ENCODE data around the gene ERGIC1. TPM values are rescaled to one million over a fixed set of nuclear protein-coding genes. Genes with fewer than 3 reads are reported as not detected.

ERGIC1 gene
- total RNA-seq, 1 donor from 2014 or later: 79.4 TPM

- DNase-seq: no peak
- TF ChIP-seq CTCF (IDR thresholded peaks at IDR 0.05; ENCODE audit: borderline replicate concordance): no peak
- H3K4me3 ChIP-seq: no peak overlapping the region
- H3K9me3 ChIP-seq (replicated peaks): no peaks in the 10 kb centered on the region
- peaks cover 35% of the 10 kb centered on the region for H3K4me1 ChIP-seq
- H3K27me3 ChIP-seq (ENCODE audit: low read depth): no peaks in the 10 kb centered on the region
- peak overlapping the region; percentile 75 for H3K27ac ChIP-seq (replicated peaks)
- H3K36me3 ChIP-seq: peaks cover 29% of the 10 kb centered on the region
- intact Hi-C loops (cut with micrococcal nuclease): no loop called here
Measured at GRCh38 chr5:172943283-172943841, 109.3 kb downstream of the ERGIC1 start.

GRCh38 chr5:172943906-172944305 is 109.9 kb downstream of the ERGIC1 start:
- H3K9me3 ChIP-seq (replicated peaks): no peaks in the 10 kb centered on the region
- peak overlapping the region; percentile 75 for H3K27ac ChIP-seq (replicated peaks)
- intact Hi-C loops (cut with micrococcal nuclease): no loop called here
- H3K4me1 ChIP-seq: peaks cover 35% of the 10 kb centered on the region
- H3K4me3 ChIP-seq: no peak overlapping the region
- H3K36me3 ChIP-seq: peaks cover 29% of the 10 kb centered on the region
- no peak for TF ChIP-seq CTCF (IDR thresholded peaks at IDR 0.05; ENCODE audit: borderline replicate concordance)
- no peaks in the 10 kb centered on the region for H3K27me3 ChIP-seq (ENCODE audit: low read depth)
- DNase-seq: no peak

GRCh38 chr5:172944741-172945140 is 110.7 kb downstream of the ERGIC1 start:
- Histone ChIP-seq H3K9me3 (replicated peaks) (no peaks in the 10 kb centered on the region), H3K36me3 (peaks cover 29% of the 10 kb centered on the region), H3K27ac (replicated peaks) (peak overlapping the region; percentile 75), H3K4me1 (peaks cover 28% of the 10 kb centered on the region), H3K4me3 (no peak overlapping the region), H3K27me3 (ENCODE audit: low read depth) (no peaks in the 10 kb centered on the region)
- intact Hi-C loops (cut with micrococcal nuclease): no loop called here
- DNase-seq: no peak
- no peak for TF ChIP-seq CTCF (IDR thresholded peaks at IDR 0.05; ENCODE audit: borderline replicate concordance)

- no peaks in the 10 kb centered on the region for H3K27me3 ChIP-seq (ENCODE audit: low read depth)
- no peak overlapping the region for H3K27ac ChIP-seq (replicated peaks)
- no peak for DNase-seq
- TF ChIP-seq CTCF (IDR thresholded peaks at IDR 0.05; ENCODE audit: borderline replicate concordance): no peak
- H3K4me3 ChIP-seq: no peak overlapping the region
- peaks cover 24% of the 10 kb centered on the region for H3K4me1 ChIP-seq
- peaks cover 29% of the 10 kb centered on the region for H3K36me3 ChIP-seq
- no peaks in the 10 kb centered on the region for H3K9me3 ChIP-seq (replicated peaks)
- intact Hi-C loops (cut with micrococcal nuclease): no loop called here
Measured at GRCh38 chr5:172945151-172945550, 111.1 kb downstream of the ERGIC1 start.

GRCh38 chr5:172946146-172946545 is 112.1 kb downstream of the ERGIC1 start:
- intact Hi-C loops (cut with micrococcal nuclease): no loop called here
- TF ChIP-seq CTCF (IDR thresholded peaks at IDR 0.05; ENCODE audit: borderline replicate concordance): no peak

More at GRCh38 chr5:172946146-172946545, 112.1 kb downstream of the ERGIC1 start:
- H3K4me1 ChIP-seq: peaks cover 14% of the 10 kb centered on the region
- H3K9me3 ChIP-seq (replicated peaks): no peaks in the 10 kb centered on the region
- H3K36me3 ChIP-seq: peaks cover 38% of the 10 kb centered on the region
- DNase-seq: no peak
- no peak overlapping the region for H3K4me3 ChIP-seq
- no peaks in the 10 kb centered on the region for H3K27me3 ChIP-seq (ENCODE audit: low read depth)
- H3K27ac ChIP-seq (replicated peaks): no peak overlapping the region

Measured in left ventricle myocardium inferior (tissue), 1 donor.